ENCODE measurements around the gene AKR1C8. TPM values are rescaled to one million over a fixed set of nuclear protein-coding genes. Genes with fewer than 3 reads are reported as not detected.
A peak's percentile ranks its signal among the peaks of the same experiment; 100 is the strongest.

The AKR1C8 gene
- total and polyA plus RNA-seq, 2 of the 13 experiments (the other 11 are each of a cell fraction or from before 2014, with no cell fraction given), result 0.12 TPM; not detected in 1

GRCh38 chr10:5147981-5148677 lies 36.8 kb downstream of the AKR1C8 start (continued):
- TF ChIP-seq, protein P1, sequence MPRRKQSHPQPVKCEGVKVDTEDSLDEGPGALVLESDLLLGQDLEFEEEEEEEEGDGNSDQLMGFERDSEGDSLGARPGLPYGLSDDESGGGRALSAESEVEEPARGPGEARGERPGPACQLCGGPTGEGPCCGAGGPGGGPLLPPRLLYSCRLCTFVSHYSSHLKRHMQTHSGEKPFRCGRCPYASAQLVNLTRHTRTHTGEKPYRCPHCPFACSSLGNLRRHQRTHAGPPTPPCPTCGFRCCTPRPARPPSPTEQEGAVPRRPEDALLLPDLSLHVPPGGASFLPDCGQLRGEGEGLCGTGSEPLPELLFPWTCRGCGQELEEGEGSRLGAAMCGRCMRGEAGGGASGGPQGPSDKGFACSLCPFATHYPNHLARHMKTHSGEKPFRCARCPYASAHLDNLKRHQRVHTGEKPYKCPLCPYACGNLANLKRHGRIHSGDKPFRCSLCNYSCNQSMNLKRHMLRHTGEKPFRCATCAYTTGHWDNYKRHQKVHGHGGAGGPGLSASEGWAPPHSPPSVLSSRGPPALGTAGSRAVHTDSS (CRISPR knock-in tag; conservative IDR thresholded peaks at IDR 0.05), result no peak
- TF ChIP-seq, protein P2, sequence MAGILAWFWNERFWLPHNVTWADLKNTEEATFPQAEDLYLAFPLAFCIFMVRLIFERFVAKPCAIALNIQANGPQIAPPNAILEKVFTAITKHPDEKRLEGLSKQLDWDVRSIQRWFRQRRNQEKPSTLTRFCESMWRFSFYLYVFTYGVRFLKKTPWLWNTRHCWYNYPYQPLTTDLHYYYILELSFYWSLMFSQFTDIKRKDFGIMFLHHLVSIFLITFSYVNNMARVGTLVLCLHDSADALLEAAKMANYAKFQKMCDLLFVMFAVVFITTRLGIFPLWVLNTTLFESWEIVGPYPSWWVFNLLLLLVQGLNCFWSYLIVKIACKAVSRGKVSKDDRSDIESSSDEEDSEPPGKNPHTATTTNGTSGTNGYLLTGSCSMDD (CRISPR knock-in tag; IDR thresholded peaks at IDR 0.05), result no peak
- no peak for TF ChIP-seq KAT8 (CRISPR knock-in tag; IDR thresholded peaks at IDR 0.05)
- no peak for TF ChIP-seq REL (CRISPR knock-in tag; conservative IDR thresholded peaks at IDR 0.05)
- no peak for TF ChIP-seq EHMT2 (IDR thresholded peaks at IDR 0.05; ENCODE audit: borderline replicate concordance, low read depth, low read length)
- TF ChIP-seq CREB3 (CRISPR knock-in tag; IDR thresholded peaks at IDR 0.05), result no peak
- no peak for TF ChIP-seq ZNF800 (CRISPR knock-in tag; IDR thresholded peaks at IDR 0.05)
- TF ChIP-seq, protein P3, sequence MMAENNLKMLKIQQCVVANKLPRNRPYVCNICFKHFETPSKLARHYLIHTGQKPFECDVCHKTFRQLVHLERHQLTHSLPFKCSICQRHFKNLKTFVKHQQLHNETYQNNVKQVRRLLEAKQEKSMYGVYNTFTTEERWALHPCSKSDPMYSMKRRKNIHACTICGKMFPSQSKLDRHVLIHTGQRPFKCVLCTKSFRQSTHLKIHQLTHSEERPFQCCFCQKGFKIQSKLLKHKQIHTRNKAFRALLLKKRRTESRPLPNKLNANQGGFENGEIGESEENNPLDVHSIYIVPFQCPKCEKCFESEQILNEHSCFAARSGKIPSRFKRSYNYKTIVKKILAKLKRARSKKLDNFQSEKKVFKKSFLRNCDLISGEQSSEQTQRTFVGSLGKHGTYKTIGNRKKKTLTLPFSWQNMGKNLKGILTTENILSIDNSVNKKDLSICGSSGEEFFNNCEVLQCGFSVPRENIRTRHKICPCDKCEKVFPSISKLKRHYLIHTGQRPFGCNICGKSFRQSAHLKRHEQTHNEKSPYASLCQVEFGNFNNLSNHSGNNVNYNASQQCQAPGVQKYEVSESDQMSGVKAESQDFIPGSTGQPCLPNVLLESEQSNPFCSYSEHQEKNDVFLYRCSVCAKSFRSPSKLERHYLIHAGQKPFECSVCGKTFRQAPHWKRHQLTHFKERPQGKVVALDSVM (CRISPR knock-in tag; IDR thresholded peaks at IDR 0.05), result no peak; the same call in 1 of the 2 replicates
- TF ChIP-seq ZNF629 (CRISPR knock-in tag; conservative IDR thresholded peaks at IDR 0.05), result no peak
- no peak for TF ChIP-seq ARNT (IDR thresholded peaks at IDR 0.05)
- TF ChIP-seq ZNF530 (CRISPR knock-in tag; IDR thresholded peaks at IDR 0.05; ENCODE audit: low read depth), result no peak
- peak; percentile 65 to 99; a peak in 3 of 4 replicates for TF ChIP-seq EP300 (IDR thresholded peaks at IDR 0.05; ENCODE audit: low read depth in 2 of 2, low read length in 2 of 2)
- peak; percentile 92; the same call in 1 of the 2 replicates for TF ChIP-seq EP300 (CRISPR knock-in tag; IDR thresholded peaks at IDR 0.05; ENCODE audit: borderline replicate concordance)
- no peak for TF ChIP-seq SALL1 (CRISPR knock-in tag; IDR thresholded peaks at IDR 0.05)
- TF ChIP-seq IRF9 (CRISPR knock-in tag; IDR thresholded peaks at IDR 0.05; ENCODE audit: borderline replicate concordance), result no peak
- TF ChIP-seq NFIB (CRISPR knock-in tag; IDR thresholded peaks at IDR 0.05; ENCODE audit: borderline replicate concordance), result no peak
- no peak for TF ChIP-seq ZNF768 (CRISPR knock-in tag; IDR thresholded peaks at IDR 0.05)
- no peak for TF ChIP-seq SMC3 (IDR thresholded peaks at IDR 0.05; ENCODE audit: low read length)
- TF ChIP-seq ARID2 (CRISPR knock-in tag; IDR thresholded peaks at IDR 0.05; ENCODE audit: borderline replicate concordance), result no peak
- TF ChIP-seq ZNF562 (CRISPR knock-in tag; IDR thresholded peaks at IDR 0.05; ENCODE audit: borderline replicate concordance), result no peak
- no peak for TF ChIP-seq SNAPC2 (CRISPR knock-in tag; IDR thresholded peaks at IDR 0.05)
- no peak for TF ChIP-seq ZNF263 (CRISPR knock-in tag; IDR thresholded peaks at IDR 0.05)

Measured in HepG2 (cell line).